MCF 10A (cell line): Measurements from ENCODE around the gene ZDHHC11. TPM values are rescaled to one million over a fixed set of nuclear protein-coding genes. Genes with fewer than 3 reads are reported as not detected.

Experiments
- BruUV-seq: library from RNA; stranded (reverse); fragments of 400-500 nt; replicated peaks from 2 replicates; lab custom pipeline; 2021; lab: Mats Ljungman, UMichigan
- CTCF ChIA-PET: fragments of 300-600 bp; sonication (Branson Sonifier 250); formaldehyde crosslinking; extraction: SDS; loops from one replicate; lab custom pipeline; 2021; ENCODE audit warnings: antibody characterized with exemption, inconsistent platforms; lab: Yijun Ruan, JAX
- POLR2A ChIA-PET: fragments of 300-600, 350-650 bp; sonication (Branson Sonifier 250); formaldehyde crosslinking; extraction: SDS; loops from one replicate; lab custom pipeline; 2020; ENCODE audit warnings: antibody characterized with exemption, inconsistent platforms; lab: Yijun Ruan, JAX
- DNase-seq: peaks from one replicate; pipeline ENCODE4 v3.0.0-alpha.2; 2018; ENCODE audit not compliant: unreplicated experiment
- H3K27ac Mint-ChIP-seq: one replicate; pipeline ENCODE4 v1.8.0; 2022; ENCODE audit warnings: mild to moderate bottlenecking, low read depth, mixed read lengths; ENCODE audit not compliant: unreplicated experiment
- H3K27me3 Mint-ChIP-seq: one replicate; pipeline ENCODE4 v1.8.0; 2022; ENCODE audit warnings: mixed read lengths; ENCODE audit not compliant: insufficient read depth, unreplicated experiment
- H3K36me3 Mint-ChIP-seq: one replicate; pipeline ENCODE4 v1.8.0; 2022; ENCODE audit warnings: mild to moderate bottlenecking, moderate library complexity, mixed read lengths; ENCODE audit not compliant: insufficient read depth, unreplicated experiment
- H3K4me1 Mint-ChIP-seq: one replicate; pipeline ENCODE4 v1.8.0; 2022; ENCODE audit warnings: mixed read lengths; ENCODE audit not compliant: insufficient read depth, unreplicated experiment
- H3K4me3 Mint-ChIP-seq: one replicate; pipeline ENCODE4 v1.8.0; 2022; ENCODE audit warnings: mild to moderate bottlenecking, moderate library complexity, mixed read lengths; ENCODE audit not compliant: unreplicated experiment
- H3K9me3 Mint-ChIP-seq: one replicate; pipeline ENCODE4 v1.8.0; 2022; ENCODE audit warnings: mixed read lengths; ENCODE audit not compliant: unreplicated experiment
- intact Hi-C: fragments of 100-400 bp; cut with micrococcal nuclease; formaldehyde crosslinking; loops from 2 replicates; pipeline ENCODE4 v1.14.1; 2022
- total RNA-seq: library from RNA; stranded (reverse); gene quantifications from 2 replicates; pipeline ENCODE4 v1.2.3, GENCODE V29; 2022
- TF ChIP-seq, protein P1 (sequence below): fragments of 200-600 bp; IDR thresholded peaks from one replicate; pipeline ENCODE4 v1.8.0; 2022; ENCODE audit warnings: antibody characterized with exemption, mild to moderate bottlenecking; ENCODE audit not compliant: unreplicated experiment

ZDHHC11 gene
- total RNA-seq, 1 experiment from 2014 or later = 2.0 TPM

DNA sequence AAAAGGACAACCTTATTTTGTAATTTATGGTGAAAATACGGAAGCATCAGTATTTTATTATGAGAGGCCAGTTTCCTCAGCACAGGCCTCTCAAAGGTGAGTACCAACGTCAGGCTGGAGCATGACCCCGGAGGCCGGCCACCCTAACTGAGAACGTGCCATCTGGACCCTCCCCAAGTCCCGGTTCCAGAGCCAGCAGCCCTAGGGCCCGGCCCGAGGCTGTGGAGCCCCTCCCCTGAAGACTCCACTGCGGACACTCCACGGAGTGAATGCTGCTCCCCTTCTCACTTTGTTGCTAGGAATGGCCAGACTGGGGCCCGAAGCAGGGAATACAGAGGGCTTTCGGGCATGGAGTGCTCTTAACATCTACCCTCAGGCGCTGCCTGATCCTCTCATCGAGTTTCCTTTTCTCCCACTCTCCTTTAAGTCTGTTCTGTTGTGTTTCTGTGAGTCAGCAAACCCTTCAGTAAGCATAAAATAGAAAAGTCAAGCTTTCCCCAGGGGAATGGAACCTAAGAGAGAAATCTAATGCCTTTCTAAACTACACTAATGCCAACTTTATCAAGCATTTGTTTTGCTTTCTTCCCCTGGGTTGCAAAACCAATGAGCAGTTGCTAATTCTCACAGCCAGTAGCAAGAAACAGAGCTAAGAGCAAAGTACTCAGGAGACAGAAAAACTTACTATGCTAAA is 37.3 kb upstream of the ZDHHC11 start:
- Mint-ChIP-seq H3K27ac (no peak overlapping the region), H3K4me1 (peaks cover 11% of the 10 kb centered on the region), H3K4me3 (no peak overlapping the region), H3K27me3 (no peaks in the 10 kb centered on the region), H3K9me3 (no peaks in the 10 kb centered on the region), H3K36me3 (peaks cover 61% of the 10 kb centered on the region)
- TF ChIP-seq, protein P1, sequence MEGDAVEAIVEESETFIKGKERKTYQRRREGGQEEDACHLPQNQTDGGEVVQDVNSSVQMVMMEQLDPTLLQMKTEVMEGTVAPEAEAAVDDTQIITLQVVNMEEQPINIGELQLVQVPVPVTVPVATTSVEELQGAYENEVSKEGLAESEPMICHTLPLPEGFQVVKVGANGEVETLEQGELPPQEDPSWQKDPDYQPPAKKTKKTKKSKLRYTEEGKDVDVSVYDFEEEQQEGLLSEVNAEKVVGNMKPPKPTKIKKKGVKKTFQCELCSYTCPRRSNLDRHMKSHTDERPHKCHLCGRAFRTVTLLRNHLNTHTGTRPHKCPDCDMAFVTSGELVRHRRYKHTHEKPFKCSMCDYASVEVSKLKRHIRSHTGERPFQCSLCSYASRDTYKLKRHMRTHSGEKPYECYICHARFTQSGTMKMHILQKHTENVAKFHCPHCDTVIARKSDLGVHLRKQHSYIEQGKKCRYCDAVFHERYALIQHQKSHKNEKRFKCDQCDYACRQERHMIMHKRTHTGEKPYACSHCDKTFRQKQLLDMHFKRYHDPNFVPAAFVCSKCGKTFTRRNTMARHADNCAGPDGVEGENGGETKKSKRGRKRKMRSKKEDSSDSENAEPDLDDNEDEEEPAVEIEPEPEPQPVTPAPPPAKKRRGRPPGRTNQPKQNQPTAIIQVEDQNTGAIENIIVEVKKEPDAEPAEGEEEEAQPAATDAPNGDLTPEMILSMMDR = no peak
- BruUV-seq = no TSS peak
- ChIA-PET POLR2A (no interaction called here), CTCF (no interaction called here)
- DNase-seq = no peak
- intact Hi-C loops = no loop called here

DNA sequence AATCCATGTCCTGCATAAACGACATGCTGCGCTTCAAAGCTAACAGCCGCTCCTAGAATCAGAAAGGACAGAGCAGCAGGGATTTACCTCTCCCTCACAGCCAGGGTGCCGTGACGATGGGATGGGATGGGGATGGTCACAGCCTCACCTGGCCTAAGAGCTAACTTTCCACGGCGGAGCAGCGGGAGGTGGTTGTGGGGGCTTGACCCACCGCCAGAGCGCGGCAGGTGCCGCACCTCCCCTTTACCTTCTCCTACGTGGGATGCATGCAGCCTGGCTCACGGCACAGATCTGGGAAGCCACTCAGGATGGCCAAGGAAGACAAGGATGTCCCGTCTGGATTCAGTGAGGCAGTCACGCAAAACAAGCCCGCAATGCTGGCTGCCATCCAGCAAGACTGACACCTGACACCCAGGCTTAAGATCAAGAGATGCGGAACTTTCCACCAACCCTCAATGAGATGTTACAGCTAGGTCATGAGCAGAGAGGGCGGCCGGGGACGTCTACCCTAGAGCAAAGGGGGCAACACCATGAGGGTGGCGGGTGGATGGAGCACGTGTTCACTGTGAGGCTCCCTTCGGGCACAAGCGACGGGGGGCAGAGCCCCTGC is 36.0 kb upstream of the ZDHHC11 start:
- TF ChIP-seq, protein P1 = no peak
- H3K27ac Mint-ChIP-seq = no peak overlapping the region
- BruUV-seq = no TSS peak
- POLR2A ChIA-PET = no interaction called here
- CTCF ChIA-PET = interaction anchor here (0.5 to 1.3 kb wide), 3 partner anchors 8 to 282 kb away, joined by 3 read pairs; no protein-coding TSS in a partner anchor
- intact Hi-C loops = no loop called here
- peaks cover 5% of the 10 kb centered on the region for H3K9me3 Mint-ChIP-seq
- DNase-seq = no peak
- H3K4me1 Mint-ChIP-seq = peaks cover 11% of the 10 kb centered on the region
- no peaks in the 10 kb centered on the region for H3K27me3 Mint-ChIP-seq
- H3K36me3 Mint-ChIP-seq = peaks cover 71% of the 10 kb centered on the region
- H3K4me3 Mint-ChIP-seq = no peak overlapping the region

DNA sequence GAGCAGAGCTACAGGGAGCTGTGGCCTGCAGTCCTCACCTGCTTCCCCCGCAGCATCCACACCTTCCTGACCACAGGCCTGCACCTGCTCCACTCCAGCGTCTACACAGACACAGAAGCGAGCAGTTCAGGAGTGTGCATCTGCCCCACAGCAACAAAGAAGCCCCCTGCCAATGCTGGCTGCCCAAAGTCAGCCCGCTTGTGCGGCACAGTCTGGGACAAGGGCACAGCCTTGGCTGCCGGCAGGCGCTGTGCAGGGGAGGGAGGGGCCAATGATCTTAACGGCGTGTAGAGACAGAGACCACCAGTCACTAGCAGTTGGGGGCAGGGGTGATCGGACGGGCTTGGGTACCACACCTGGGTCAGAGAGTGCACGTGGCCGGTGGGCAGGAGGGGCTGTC is 35.2 kb upstream of the ZDHHC11 start:
- Mint-ChIP-seq H3K27ac (no peak overlapping the region), H3K9me3 (peaks cover 5% of the 10 kb centered on the region), H3K4me1 (peaks cover 3% of the 10 kb centered on the region), H3K27me3 (no peaks in the 10 kb centered on the region), H3K36me3 (peaks cover 76% of the 10 kb centered on the region), H3K4me3 (no peak overlapping the region)
- no TSS peak for BruUV-seq
- no peak for DNase-seq
- intact Hi-C loops = no loop called here
- POLR2A ChIA-PET = no interaction called here
- CTCF ChIA-PET = no interaction called here
- TF ChIP-seq, protein P1 = no peak

DNA sequence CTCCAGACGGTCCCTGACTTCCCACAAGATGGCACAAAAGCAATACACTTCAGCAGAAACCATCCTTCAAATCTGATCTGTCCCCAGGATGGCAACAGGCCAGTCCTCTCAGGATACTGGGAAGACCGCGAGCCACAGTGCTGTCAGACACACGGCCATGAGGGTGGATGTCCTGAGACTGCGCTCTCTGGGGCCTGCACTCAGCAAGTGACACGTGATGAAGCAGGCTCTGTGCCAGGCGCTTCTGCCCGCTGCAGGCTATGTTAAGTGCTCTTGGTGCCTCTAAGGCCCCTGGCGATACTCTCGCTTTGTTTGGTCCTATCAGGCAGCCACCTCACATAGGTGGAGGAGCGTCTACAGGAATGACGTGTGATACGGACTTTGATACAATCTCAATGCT is 34.7 kb upstream of the ZDHHC11 start:
- intact Hi-C loops = no loop called here
- TF ChIP-seq, protein P1 = no peak
- no peaks in the 10 kb centered on the region for H3K4me1 Mint-ChIP-seq
- peaks cover 77% of the 10 kb centered on the region for H3K36me3 Mint-ChIP-seq
- ChIA-PET CTCF (interaction anchor here (0.6 kb wide), 1 partner anchor 367 kb away, joined by 3 read pairs; no protein-coding TSS in a partner anchor), POLR2A (no interaction called here)
- no peak for DNase-seq
- H3K9me3 Mint-ChIP-seq = peaks cover 5% of the 10 kb centered on the region
- no peaks in the 10 kb centered on the region for H3K27me3 Mint-ChIP-seq
- BruUV-seq = no TSS peak
- H3K4me3 Mint-ChIP-seq = no peak overlapping the region
- H3K27ac Mint-ChIP-seq = no peak overlapping the region
